KOPT-K1 (cell line): ENCODE results near the gene ASCL1.

Experiments
- H3K27ac ChIP-seq: fragments of 200-600 bp; sonication (generic); 2 replicates; pipeline ENCODE4 v1.5.1; 2016; ENCODE audit warnings: antibody characterized with exemption, mild to moderate bottlenecking, low read depth, low read length; ENCODE audit not compliant: poor library complexity, severe bottlenecking
- H3K36me3 ChIP-seq: fragments of 200-600 bp; sonication (generic); 2 replicates; pipeline ENCODE4 v1.5.1; 2017; ENCODE audit warnings: antibody characterized with exemption, mild to moderate bottlenecking, low read length, moderate library complexity; ENCODE audit not compliant: insufficient read depth
- H3K9me3 ChIP-seq: fragments of 200-600 bp; sonication (generic); 2 replicates; pipeline ENCODE4 v1.5.1; 2017; ENCODE audit warnings: antibody characterized with exemption, low read length, mild to moderate bottlenecking; ENCODE audit not compliant: insufficient read depth, poor library complexity, severe bottlenecking

ASCL1 gene

DNA sequence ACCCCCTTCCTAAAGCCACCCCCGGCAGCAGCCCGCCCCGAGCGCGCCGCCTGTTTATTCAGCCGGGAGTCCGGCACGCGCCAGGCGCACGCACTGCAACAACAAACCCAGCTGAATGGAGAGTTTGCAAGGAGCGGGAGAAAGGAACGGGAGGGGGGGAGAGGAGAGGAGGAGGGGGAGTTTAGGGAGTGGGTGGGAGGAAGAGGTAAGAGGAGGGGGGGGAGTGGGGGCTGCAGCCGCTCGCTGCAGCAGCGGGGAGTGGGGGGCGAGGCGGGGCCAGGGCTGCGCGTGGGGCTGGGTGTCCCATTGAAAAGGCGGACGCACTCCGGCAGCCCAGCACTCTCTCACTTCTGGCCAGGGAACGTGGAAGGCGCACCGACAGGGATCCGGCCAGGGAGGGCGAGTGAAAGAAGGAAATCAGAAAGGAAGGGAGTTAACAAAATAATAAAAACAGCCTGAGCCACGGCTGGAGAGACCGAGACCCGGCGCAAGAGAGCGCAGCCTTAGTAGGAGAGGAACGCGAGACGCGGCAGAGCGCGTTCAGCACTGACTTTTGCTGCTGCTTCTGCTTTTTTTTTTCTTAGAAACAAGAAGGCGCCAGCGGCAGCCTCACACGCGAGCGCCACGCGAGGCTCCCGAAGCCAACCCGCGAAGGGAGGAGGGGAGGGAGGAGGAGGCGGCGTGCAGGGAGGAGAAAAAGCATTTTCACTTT lies at the start of gene ASCL1:
Gene ASCL1 (plus strand): TSS at position 336 of the 712 bp plus-strand sequence. CDS start 571 bp downstream, outside the sequence.
- Histone ChIP-seq H3K9me3 (peaks cover under 1% of the 10 kb centered on the region), H3K36me3 (no peaks in the 10 kb centered on the region), H3K27ac (no peak within 1 kb of the TSS)

DNA sequence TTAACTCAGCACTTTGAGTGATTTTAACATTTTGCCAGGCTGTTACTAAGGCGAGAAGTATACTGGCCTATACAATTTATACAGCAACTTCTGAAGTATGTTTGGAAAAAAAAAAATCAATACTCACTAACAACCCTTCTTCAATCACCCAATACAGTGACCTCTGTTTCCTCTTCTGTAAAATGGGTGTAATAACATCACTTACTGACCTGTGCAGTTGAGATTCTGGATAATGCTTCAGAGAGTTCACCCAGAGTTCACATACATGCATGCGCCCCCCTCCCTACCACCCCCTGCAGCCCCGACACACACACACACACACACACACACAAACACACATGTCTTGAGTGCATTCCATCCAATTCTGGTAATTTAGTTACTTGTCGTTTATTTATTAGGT lies 49.6 kb upstream of the ASCL1 start:
- Histone ChIP-seq H3K36me3 (no peaks in the 10 kb centered on the region), H3K27ac (no peak overlapping the region)

DNA sequence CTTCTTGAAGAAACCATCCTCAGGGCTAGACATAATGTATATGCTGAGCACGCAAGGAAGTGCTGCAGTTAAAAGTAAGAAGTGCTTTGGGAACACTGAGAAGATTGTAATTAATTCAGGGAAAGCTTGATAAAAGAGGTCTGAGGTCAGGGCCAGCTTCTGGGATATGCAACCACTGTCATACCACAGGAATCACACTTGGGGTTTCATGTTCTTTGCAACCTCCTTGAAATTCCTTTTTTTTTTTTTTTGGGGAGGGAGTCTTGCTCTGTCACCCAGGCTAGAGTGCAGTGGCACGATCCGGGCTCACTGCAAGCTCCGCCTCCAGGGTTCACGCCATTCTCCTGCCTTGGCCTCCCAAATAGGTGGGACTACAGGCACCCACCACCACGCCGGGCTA lies 47.3 kb upstream of the ASCL1 start:
- no peak overlapping the region for H3K27ac ChIP-seq

More for the DNA sequence above, 49.6 kb upstream of the ASCL1 start:
- no peaks in the 10 kb centered on the region for H3K9me3 ChIP-seq

DNA sequence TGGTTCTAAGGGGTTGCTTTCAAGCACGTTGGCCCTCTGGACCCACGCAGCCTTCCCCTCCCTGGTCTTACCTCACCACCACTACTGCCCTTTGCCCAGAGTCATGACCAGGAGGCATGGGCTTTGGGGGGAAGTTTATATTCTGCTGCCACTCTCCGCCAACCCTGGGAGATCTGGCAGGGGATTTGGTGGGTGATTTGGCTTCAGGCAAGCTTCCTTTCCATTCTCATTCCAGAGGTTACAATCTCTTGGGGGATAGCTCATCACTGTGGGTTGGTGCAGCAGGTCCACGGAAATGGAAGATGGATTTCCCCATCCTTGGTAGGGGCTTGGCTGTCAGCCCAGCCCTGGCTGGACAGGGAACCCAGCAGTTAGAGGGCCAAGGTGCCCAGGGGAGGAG lies 46.7 kb upstream of the ASCL1 start:
- Histone ChIP-seq H3K9me3 (no peaks in the 10 kb centered on the region), H3K27ac (no peak overlapping the region), H3K36me3 (no peaks in the 10 kb centered on the region)

More for the DNA sequence above, 47.3 kb upstream of the ASCL1 start:
- Histone ChIP-seq H3K9me3 (no peaks in the 10 kb centered on the region), H3K36me3 (no peaks in the 10 kb centered on the region)

DNA sequence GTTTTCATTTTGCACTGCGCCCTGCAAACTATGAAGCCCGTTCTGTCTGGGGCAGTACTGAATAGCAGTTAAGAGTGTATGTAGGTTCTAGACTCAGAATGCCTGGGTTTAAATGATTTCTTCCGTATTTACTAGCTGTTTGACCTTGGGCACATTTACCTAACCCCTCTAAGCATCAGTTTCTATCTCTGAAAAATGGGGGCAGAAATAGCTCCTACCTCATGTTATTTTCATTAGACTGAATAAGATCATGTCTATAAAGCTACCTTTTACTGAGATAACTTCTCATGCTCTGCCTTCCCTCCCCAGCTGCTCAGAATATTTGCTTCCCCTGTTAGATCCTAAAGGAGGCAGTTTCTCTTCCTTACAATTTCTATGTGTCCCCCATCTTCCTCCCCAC lies 46.2 kb upstream of the ASCL1 start:
- Histone ChIP-seq H3K9me3 (no peaks in the 10 kb centered on the region), H3K36me3 (no peaks in the 10 kb centered on the region), H3K27ac (no peak overlapping the region)

DNA sequence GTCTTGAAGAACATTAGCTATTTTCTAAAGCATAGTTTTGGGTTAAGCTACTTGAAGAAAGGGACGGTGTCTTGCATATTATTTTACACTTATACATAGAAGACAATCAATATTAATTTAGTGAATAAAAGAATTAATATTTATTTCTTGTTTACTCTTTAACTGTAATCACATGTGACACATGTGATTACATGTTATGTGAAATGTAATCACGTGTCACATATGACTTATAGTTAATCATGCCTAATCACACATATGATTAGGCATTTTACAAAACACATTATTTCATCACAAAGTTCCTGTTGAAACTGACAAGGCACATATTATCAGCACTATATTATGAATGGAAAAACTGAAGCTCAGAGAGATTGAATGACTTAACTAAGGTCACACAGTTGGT lies 45.2 kb upstream of the ASCL1 start:
- H3K36me3 ChIP-seq = no peaks in the 10 kb centered on the region
- no peaks in the 10 kb centered on the region for H3K9me3 ChIP-seq
- H3K27ac ChIP-seq = no peak overlapping the region

DNA sequence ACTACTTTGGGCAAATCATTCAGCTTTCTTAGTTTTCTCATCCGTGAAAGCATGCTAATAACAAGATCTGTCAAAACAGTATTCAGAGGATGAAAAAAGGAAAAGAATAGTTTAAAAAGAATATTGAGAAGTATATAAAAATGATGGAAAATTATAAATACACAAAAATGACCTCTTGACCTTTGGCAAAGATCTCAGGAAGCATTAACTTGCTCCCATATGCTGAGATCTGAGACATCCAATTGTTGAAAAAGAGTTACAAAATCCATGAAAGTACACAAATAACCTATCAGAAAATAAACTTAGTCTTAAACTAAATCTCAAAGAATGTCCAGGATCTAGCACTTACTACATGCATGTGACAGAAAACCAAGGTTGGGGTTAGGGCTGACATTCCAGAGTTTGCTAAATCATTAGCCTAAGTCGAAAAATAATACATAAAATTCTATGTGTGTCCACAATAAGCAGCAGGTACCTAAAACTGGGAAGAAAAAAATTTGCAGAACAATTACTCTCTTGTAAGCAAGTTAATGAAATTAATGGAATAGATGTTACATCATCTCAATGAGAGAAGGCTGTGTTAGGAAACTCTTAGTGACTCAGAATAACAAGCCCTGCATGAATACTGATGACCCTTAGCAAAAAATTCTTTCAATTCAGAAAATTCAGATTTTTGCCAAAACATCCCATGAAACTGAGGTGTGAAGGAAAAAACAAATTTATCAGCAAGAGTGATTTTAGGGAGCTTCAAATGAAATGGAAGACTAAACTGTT lies 43.8 kb upstream of the ASCL1 start:
- Histone ChIP-seq H3K27ac (no peak overlapping the region), H3K36me3 (no peaks in the 10 kb centered on the region), H3K9me3 (no peaks in the 10 kb centered on the region)

DNA sequence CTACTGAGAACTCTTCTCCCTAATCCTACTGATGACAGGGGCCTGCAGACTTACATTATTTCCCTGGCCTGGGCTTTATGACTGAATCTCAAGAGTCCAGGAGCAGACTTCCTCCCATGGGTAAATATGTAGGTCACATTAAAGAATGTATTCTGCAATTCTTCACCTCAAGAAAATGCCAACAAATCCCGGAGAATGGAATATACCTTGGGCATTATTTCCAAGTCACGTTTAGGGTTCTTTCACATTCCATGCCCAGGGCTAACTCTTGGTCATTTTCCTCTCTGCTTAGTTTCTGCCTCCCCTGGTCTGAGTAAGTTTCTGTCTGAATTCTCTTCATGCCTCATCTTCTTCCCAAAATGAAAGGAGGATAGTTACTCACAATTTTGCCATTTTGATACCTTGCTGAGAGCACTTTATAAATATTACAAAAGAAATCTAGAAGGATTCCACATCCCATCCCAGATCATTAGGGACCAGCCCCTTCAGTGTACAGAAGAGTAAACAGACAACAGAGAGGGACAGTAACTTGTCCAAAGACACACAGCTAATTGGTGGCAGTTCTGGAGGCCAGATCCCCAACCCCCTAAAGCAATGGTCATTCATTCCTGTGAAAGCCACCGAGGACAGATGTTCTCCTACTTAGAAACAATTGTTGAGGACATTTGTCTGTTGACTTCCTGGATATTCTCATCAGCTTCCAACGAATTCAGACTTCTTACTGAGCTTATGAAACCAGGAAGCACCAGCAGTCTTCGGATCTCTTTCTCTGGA lies 41.0 kb upstream of the ASCL1 start:
- Histone ChIP-seq H3K36me3 (no peaks in the 10 kb centered on the region), H3K27ac (no peak overlapping the region), H3K9me3 (no peaks in the 10 kb centered on the region)

DNA sequence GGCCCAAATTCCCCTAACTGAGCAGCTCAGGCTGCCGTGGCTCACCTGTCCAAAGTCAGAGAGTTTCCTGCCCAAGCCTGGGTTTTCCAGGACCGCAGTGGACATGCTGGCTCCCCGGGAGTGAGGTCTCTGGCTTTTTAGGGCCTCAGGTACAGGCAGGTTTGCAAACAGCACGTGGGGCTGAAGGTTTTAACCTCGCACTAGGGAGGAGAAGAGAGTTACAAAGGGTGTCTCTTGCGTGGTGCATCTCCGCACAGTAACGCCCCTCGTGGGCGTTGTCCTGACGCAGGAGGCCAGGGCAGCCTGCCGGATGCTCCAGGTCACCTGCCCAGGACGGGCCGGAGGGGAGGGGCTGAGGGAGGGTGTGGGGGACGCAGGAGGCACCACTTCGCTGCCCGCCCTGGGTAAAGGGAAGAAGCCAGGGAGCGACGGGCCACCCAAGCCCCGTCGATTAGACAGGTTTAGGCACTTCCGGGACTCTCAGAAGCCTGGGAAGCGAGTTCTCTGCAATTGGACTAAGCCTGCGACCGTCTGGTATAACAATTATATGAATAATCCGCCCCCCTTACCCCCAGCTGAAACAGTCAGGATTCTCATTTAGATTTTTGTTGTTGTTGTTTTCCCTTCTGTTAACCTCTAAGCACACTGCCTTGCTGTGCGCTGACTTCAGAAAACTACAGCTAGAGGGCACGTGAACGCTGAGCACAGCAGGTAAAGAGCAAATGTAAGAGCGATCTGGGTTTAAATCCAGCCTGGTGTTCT lies 40.3 kb upstream of the ASCL1 start, which contains the start of gene PAH:
Gene PAH (minus strand): TSS at position 219 of the 762 bp plus-strand sequence. CDS start 114 bp downstream, at position 105.
- no peaks in the 10 kb centered on the region for H3K9me3 ChIP-seq
- H3K27ac ChIP-seq = no peak within 1 kb of the TSS
- H3K36me3 ChIP-seq = no peaks in the 10 kb centered on the region

DNA sequence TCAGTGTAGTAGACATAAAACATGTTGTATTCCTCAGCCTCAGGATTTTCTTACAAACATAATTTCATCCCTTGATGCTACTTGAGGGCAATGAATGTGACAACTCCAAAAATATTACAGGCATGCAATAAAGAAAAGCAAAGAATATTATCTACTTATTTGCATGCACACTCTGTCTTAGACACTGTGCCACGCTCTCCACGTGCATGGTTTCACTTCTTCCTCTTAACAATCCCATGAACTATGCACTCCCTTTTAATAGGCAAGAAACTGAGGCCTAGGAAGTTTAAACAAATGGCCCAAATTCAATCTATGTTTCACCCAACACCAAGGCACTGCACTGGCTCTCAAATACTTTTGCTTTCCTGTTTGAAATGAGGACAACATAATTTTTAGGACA lies 38.6 kb upstream of the ASCL1 start:
- no peaks in the 10 kb centered on the region for H3K36me3 ChIP-seq
- no peaks in the 10 kb centered on the region for H3K9me3 ChIP-seq
- H3K27ac ChIP-seq = no peak overlapping the region

DNA sequence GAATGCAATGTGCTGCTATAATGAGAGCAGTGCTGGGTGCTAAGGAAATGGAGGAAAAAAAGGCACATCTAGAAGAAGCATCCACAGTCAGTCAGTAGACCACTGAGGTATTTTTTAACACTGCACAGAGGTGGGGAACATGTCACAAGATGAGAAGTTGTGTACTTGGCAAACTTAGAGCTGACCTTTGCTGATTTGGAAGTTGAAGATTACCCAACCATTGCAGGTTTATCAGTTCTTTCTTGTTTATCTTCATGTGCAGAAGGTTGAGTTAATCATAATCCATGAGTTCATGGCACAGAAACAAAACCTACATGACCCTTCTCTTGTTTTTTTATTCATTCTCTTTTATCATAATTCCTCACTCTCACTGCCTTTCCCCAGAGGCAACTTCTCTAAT lies 37.2 kb upstream of the ASCL1 start:
- no peak overlapping the region for H3K27ac ChIP-seq
- H3K36me3 ChIP-seq = no peaks in the 10 kb centered on the region
- no peaks in the 10 kb centered on the region for H3K9me3 ChIP-seq

DNA sequence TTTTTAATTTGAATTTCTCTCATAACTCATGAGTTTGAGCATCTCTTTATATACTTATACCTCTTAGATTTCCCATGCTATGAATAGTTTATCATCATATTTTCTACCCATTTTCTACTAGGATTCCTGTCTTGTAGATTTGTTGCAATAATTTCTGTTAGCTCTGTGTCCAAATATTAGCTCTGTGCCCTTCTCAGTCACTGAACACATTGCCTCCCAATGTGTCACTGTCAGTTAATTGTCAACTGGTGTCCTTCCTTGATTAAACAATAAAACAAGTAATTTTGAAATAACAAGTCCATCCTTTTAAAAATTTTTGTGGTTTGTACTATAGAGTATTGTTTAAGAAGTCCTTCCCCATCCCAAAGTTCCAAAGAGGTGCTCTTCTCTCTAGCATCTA lies 36.2 kb upstream of the ASCL1 start:
- no peaks in the 10 kb centered on the region for H3K36me3 ChIP-seq
- no peak overlapping the region for H3K27ac ChIP-seq
- H3K9me3 ChIP-seq = no peaks in the 10 kb centered on the region

DNA sequence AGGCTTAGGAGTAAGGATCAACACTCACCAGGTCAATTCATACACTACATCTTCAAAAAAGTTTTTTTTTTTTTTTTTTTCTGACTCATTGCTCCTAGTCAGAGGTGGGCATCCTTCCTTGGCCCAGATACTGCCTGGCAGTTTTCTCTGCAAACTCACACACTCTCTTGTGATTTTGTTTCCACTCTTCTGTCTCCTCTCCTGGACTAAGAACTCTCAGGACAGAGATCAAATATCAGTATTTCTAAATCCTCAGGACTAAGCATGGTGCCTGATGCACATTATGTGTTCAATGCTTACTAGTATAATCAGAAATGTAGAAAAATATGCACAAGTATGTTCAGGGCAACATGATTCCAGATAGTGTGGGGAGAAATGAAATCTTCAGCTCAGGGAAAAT lies 30.3 kb upstream of the ASCL1 start:
- no peak overlapping the region for H3K27ac ChIP-seq
- no peaks in the 10 kb centered on the region for H3K9me3 ChIP-seq
- H3K36me3 ChIP-seq = no peaks in the 10 kb centered on the region

DNA sequence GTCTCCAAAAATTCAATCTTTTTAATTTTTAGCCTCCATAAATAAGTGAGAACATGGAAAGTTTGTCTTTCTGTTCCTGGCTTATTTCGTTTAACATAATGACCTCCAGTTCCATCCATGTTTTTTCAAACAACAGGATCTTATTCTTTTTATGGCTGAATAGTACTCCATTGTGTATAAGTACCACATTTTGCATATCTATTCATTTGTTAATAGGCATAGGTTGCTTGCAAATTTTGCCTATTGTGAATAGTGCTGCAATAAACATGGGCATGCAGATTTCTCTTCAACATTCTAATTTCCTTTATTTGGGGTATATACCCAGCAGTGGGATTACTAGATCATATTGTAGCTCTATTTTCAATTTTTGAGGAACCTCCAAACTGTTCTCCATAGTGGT lies 24.3 kb upstream of the ASCL1 start:
- H3K27ac ChIP-seq = no peak overlapping the region
- no peaks in the 10 kb centered on the region for H3K9me3 ChIP-seq
- no peaks in the 10 kb centered on the region for H3K36me3 ChIP-seq
